HL-60 (cell line): ENCODE results near the gene CD1D.

Source experiments
- POLR2AphosphoS5 ChIP-seq: IDR thresholded peaks from 2 replicates; pipeline ENCODE4 v1.6.1; 2012; ENCODE audit warnings: low read depth
- TF ChIP-seq, protein P1 (sequence below): IDR thresholded peaks from one replicate; pipeline ENCODE4 v1.5.1; 2011; ENCODE audit warnings: low read length, control low read depth, inconsistent platforms; ENCODE audit not compliant: insufficient read depth
- TF ChIP-seq, protein P2 (sequence below): IDR thresholded peaks from 2 replicates; pipeline ENCODE4 v1.6.1; 2012; ENCODE audit warnings: low read depth; ENCODE audit not compliant: insufficient replicate concordance

DNA sequence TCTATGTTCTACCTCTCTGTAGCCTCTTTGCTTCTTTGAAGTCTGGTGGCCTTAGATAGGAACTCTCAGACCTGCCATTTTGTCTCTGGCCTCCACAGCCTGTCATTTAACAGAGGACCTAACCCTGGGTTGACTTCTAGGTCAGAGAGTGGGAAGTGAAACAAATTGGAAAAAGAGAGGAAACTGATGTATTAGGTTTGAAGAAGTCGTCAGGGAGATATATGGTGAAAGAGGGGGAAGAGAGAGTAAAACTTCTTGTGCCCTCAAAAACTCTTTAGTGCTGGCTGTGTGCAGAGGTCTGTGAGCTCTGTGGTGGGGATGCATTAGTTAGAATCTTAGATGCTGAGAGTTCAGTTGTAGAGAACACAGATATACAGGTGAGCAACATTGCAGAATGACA, 30.2 kb upstream of the CD1D start:
- TF ChIP-seq, protein P1, sequence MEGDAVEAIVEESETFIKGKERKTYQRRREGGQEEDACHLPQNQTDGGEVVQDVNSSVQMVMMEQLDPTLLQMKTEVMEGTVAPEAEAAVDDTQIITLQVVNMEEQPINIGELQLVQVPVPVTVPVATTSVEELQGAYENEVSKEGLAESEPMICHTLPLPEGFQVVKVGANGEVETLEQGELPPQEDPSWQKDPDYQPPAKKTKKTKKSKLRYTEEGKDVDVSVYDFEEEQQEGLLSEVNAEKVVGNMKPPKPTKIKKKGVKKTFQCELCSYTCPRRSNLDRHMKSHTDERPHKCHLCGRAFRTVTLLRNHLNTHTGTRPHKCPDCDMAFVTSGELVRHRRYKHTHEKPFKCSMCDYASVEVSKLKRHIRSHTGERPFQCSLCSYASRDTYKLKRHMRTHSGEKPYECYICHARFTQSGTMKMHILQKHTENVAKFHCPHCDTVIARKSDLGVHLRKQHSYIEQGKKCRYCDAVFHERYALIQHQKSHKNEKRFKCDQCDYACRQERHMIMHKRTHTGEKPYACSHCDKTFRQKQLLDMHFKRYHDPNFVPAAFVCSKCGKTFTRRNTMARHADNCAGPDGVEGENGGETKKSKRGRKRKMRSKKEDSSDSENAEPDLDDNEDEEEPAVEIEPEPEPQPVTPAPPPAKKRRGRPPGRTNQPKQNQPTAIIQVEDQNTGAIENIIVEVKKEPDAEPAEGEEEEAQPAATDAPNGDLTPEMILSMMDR = no peak
- TF ChIP-seq, protein P2, sequence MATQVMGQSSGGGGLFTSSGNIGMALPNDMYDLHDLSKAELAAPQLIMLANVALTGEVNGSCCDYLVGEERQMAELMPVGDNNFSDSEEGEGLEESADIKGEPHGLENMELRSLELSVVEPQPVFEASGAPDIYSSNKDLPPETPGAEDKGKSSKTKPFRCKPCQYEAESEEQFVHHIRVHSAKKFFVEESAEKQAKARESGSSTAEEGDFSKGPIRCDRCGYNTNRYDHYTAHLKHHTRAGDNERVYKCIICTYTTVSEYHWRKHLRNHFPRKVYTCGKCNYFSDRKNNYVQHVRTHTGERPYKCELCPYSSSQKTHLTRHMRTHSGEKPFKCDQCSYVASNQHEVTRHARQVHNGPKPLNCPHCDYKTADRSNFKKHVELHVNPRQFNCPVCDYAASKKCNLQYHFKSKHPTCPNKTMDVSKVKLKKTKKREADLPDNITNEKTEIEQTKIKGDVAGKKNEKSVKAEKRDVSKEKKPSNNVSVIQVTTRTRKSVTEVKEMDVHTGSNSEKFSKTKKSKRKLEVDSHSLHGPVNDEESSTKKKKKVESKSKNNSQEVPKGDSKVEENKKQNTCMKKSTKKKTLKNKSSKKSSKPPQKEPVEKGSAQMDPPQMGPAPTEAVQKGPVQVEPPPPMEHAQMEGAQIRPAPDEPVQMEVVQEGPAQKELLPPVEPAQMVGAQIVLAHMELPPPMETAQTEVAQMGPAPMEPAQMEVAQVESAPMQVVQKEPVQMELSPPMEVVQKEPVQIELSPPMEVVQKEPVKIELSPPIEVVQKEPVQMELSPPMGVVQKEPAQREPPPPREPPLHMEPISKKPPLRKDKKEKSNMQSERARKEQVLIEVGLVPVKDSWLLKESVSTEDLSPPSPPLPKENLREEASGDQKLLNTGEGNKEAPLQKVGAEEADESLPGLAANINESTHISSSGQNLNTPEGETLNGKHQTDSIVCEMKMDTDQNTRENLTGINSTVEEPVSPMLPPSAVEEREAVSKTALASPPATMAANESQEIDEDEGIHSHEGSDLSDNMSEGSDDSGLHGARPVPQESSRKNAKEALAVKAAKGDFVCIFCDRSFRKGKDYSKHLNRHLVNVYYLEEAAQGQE = no peak
- TF ChIP-seq POLR2AphosphoS5 = no peak
